ENCODE results near the gene PHLDA2.
A peak's percentile ranks its signal among the peaks of the same experiment; 100 is the strongest.

Gene PHLDA2

DNA sequence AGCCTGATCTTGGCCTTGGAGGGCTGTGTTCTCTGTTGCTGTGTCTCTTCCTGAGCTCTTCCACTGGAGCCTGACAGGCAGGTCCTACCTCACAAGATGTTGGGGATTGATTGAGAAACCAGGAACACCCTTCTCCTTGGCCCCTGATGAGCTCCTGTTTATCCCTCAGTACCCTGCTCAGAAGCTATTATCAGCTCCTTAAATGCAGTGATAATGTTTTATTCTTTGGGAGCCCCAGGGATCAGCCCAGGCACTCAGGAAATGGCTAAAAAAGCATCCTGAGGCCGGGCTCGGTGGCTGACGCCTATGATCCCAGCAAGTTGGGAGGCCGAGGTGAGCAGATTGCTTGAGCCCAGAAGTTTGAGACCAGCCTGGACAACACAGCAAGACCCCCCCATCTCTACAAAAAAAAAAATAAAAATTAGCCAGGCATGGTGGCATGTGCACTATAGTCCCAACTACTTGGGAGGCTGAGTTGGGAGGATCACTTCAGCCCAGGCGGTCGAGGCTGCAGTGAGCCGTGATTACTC lies 4.9 kb upstream of the PHLDA2 start:
- TF ChIP-seq, protein P1, sequence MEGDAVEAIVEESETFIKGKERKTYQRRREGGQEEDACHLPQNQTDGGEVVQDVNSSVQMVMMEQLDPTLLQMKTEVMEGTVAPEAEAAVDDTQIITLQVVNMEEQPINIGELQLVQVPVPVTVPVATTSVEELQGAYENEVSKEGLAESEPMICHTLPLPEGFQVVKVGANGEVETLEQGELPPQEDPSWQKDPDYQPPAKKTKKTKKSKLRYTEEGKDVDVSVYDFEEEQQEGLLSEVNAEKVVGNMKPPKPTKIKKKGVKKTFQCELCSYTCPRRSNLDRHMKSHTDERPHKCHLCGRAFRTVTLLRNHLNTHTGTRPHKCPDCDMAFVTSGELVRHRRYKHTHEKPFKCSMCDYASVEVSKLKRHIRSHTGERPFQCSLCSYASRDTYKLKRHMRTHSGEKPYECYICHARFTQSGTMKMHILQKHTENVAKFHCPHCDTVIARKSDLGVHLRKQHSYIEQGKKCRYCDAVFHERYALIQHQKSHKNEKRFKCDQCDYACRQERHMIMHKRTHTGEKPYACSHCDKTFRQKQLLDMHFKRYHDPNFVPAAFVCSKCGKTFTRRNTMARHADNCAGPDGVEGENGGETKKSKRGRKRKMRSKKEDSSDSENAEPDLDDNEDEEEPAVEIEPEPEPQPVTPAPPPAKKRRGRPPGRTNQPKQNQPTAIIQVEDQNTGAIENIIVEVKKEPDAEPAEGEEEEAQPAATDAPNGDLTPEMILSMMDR (IDR thresholded peaks at IDR 0.05): no peak

DNA sequence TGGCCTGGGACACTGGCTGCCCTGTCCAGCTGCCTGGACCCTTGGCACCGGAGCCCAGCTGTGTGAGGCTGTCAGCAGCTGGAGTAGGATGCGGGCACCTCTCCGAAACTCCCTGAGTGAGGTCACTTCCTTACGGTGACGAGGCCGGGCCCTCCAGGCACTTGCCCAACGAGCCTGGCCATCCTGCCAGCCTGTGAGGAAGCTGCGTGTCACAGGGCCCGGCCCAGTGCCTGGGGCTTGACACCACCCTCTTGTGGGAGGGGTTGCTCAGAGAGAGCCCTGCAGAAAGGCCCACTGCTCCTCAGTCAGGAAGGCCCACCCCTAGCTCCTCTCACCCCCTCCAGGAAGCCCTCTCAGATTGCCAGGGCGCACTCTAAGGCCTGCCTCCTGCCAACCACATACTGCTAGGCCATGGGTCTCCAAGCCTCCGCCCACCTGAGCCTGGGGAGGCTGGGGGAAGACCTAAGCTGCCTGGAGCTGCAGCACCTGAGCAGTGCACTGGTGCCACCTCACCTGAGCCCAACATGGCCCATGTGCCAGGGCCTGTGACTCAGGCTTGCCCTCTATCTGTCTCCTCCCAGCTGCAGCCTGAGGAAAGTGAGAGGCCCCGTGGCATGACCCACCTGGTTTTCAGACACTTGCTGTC lies 4.3 kb upstream of the PHLDA2 start:
- TF ChIP-seq, protein P1 (IDR thresholded peaks at IDR 0.05): no peak

DNA sequence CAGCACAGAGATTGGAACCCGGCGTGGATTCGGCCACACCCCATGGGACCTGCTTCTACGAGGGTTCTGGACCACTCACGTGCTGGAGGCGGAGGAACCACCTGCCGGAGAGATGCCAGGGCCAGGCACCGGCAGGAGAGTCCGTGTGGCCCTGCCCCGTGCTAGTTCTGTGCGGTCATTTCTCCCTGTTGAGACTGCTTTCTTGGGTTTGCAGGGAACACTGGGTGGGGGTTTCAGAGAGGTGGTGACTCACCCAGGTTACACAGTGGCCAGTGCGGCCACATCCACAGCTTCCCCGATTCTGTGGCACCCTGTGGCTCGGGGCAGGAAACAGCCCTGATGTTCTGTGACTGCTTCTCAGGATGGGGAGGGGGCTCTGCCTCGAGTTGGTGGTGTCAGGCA lies 3.6 kb upstream of the PHLDA2 start:
- TF ChIP-seq, protein P1 (IDR thresholded peaks at IDR 0.05): no peak

DNA sequence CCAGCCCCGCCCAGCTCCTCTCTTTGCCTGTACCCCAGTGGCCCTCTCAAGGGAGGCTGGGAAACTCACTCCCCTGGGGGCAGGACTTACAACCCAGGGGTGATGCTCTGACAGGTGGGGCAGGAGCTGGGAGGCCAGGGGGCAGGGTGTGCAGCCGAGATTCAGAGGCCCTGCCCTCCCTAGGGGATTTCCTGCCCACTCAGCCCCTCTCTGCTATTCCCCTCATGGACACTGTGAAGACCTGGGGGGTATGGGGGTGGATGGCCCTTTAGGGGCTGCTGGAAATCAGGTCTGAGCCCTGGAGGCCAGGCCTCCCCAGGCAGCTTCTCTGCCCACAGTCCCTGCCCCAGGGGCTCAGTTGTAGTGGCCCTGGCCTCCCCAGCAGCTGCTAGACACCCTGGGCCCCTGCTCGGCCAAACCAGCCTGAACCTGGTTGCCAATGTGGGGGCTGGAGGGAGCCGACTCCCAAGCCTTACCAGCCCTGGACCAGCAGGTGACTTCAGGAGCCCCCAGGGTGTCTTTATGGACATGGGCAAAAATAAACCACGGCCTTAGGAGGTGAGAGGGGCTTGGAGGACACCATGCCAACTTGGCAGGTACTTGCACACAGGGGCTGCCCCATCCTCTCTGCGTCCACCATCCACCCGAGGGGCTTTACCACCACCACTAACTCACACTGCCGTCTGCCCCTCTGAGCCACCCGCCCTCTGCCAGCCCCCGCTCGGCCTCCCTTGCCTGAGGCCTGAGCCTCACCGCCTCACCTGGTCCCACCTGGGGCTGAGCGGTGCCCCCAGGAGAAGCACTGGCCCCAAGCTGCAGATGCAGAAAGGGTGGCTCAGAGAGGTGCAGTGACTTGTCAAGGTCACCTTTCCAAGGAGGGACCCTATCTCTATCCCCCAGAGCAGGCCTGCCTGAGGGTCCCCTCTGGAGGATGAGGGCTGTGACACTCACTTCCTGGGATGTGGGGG lies 2.8 kb upstream of the PHLDA2 start:
- TF ChIP-seq, protein P1 (IDR thresholded peaks at IDR 0.05): no peak

DNA sequence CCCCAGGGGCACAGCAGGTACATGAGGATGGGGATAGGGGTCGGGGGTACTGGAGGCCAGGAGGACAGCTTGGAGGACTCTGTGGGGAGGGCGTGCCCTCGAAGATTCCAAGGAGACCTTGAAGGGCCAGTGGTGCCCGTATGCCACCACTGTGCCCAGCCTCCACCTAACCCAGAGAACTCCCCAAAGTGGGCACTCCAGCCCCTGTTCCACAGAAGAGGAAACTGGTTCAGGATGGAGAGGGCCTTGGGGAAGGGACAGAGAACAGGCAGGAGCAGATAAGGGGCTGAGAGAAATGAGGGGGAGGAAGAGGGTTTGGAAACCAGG lies 2.2 kb upstream of the PHLDA2 start:
- TF ChIP-seq, protein P1 (IDR thresholded peaks at IDR 0.05): no peak

DNA sequence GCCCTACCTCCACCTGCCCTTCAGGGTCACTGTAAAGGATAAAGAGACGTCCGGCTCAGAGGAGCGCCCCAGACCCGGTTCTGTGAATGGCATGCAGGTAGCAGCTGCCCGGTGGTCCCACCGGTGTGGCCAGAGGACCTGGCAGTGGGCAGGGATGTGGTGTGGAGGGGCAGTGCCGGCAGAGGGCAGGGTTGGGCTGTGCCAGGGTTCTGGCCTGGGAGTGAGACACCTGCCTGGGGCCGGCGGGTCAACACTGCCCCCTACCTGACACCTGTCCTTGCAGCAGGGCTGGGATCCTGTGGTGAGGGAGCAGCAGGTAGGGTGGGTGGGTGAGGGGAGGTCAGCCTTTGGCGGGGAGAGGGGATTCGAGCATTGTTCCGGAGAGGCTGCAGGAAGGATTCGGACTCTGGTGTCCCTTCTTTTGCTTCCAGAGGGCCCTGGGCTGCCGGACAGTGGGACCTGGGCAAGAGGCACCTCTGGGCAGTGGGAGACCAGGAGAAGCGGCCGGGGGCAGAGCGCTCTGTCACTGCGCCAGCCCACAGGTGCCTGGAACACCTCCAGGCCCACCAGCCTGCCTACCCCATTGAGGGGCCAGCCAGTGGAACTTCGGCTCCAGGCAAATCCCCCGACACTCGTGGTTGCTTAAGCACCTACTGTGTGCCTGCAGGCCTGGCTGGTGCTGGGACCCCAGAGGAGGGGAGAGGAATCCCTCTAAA lies 1.6 kb upstream of the PHLDA2 start:
- TF ChIP-seq, protein P1 (IDR thresholded peaks at IDR 0.05): peak; percentile 98

DNA sequence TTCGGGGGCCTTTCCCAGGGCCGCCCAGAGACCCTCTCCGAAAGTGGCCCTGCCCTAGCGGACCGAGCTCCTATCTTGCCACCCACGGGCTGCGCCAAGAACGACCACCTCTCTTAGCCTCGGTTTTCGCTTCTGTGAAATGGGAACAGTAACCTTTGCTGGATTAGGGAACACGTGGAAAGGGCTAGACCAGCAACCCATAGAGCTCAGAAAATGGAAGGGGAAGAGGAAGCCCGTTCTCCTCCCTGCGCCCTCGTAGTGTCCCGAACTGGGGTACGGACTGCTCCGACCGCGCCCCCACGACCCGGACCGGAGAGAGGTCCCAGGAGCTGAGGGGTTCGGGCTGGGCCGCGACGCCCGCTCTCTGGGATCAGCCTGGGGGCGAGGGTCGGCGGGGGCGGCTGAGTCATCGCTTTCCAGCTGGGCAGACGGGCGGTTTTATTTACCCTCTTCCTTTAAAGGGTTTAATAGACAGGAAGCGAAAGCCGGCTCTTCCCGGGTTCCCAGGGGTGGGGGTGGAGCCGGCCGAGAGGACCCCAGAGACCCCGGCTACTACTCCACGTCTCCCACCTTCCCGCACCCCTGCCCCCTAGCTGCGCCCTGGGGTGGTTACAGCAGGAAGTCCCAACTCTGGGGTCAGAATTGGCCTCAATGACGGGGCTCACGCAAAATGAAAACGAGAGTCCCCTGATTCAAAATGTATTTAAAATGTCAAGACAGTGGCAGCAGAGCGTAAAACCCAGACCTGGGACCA lies 907 bp upstream of the PHLDA2 start:
- TF ChIP-seq, protein P1 (IDR thresholded peaks at IDR 0.05): no peak
